Activated CD8-positive, alpha-beta memory T cell treated with anti-CD3 and anti-CD28 coated beads for 4 hours (primary cell): ENCODE results near the gene NET1.

Experiments
- DNase-seq, 2 donors: peaks; one replicate each; pipeline ENCODE4 v3.0.0-alpha.2; 2020; ENCODE audit warnings: low read depth in 2 of 2

NET1 gene

GRCh38 chr10:5500910-5501309 is 88.6 kb downstream of the NET1 start:
- no peak for DNase-seq

DNA sequence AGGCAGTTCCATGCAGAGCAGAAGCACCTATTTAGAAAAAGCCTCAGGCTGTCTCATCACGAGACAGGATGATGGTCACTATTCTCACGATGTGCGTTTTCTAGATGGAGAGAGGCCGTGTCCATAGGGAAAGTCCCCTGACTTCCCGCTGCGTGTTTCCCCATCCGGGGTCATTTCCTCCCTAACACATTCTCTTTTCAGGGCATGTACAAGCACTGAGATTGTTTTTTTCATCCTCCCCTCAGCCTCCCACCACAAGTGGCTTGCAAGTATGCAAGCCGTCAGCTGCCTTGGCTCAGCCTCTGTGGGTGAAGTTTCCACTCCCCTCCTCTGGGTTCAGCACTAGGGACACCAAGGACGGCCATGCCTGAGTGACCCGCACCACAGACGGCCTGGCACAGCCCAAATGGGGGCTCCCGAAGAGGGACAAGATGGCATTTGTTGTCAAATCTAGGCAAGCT is 89.7 kb downstream of the NET1 start:
- no peak for DNase-seq

GRCh38 chr10:5502571-5503476 is 90.5 kb downstream of the NET1 start:
- DNase-seq: no peak

- no peak for DNase-seq
Observed at GRCh38 chr10:5503477-5503835, 91.1 kb downstream of the NET1 start.

DNA sequence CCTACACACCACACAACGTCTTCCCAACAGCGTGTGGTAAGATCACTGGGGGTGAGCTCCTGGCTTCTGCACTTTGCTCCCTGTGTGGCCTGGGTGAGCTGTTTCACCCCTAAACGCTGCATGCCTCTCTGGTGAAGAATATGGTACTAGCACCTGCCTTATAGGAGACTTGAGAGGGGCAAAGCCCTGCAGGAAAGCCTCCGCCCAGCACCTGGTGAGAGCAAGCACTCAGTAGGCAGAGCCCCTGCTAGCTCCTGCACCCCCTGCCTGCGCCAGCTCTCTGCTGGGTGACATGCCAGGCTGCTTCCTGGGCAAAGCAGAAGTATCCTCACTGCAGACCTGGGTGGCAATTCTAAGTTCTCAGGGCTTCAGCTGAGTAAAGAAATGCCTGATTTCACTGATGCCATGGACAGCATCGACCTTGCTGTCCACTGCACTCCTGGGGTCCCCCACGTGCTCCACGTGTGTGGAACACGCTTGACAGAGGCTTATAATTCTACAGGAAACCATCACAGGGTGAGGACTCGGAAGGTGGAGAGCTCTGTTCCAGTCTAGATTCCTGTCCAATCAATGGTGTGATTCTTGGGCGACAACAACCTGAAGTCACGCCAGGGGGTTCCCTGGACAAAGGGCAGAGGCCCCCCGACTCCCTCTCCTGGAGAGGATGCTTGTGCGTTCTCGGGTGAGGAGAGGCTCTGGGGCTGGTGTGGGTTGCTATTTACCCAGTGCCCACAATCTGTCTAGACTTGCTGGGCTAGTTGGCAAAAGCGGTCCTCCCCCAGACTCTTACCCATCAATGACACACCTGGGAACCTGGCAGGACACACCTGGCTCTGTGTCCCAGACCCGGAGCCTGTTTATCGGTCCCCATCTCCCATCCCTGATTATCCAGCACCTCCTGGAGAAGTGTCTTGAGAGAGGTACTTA is 92.1 kb downstream of the NET1 start:
- DNase-seq: no peak

GRCh38 chr10:5506246-5506645 is 93.9 kb downstream of the NET1 start:
- no peak for DNase-seq

DNA sequence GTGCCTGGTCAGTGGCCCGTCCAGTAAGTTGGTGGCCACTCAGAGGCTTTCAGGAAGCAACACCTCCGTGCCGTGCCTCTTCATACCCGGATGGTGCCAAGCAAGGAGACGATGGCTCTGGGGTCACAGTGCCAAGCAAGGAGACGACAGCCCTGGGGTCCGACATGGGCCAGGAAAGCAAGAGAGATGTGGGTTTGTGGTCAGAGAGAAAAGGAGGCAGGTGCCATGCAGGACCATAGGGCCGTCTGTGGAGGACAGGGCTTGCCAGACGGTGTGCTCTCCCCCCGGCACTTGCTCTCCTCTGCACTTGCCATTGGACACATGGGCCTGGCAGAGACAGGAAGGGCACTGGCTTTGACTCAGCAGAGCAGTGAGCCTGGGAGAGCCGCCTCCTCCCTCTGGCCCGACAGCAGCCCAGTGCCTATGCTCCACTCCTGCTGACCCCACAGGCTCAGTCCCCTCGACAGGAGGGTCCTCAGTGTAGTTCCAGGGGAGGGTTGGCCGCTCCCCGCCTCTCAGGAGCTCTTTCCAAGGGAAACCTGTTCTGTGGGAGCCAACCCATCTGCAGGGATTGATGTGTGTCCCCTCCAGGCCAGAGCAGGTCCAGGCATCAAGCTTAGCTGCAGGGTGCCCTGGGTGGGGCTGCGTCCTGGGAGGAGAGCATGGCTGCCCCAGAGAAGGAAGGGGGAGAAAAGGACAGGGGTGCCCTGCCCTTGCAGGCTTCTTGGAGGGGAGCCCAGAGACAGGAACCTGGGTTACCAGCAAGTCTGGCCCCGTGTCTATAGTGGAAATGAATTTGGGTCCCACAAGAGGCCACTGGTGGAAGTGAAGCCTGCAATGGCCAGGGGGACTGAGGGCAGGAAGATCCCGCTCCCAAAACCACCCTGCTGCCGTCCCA is 94.6 kb downstream of the NET1 start:
- DNase-seq: no peak

DNA sequence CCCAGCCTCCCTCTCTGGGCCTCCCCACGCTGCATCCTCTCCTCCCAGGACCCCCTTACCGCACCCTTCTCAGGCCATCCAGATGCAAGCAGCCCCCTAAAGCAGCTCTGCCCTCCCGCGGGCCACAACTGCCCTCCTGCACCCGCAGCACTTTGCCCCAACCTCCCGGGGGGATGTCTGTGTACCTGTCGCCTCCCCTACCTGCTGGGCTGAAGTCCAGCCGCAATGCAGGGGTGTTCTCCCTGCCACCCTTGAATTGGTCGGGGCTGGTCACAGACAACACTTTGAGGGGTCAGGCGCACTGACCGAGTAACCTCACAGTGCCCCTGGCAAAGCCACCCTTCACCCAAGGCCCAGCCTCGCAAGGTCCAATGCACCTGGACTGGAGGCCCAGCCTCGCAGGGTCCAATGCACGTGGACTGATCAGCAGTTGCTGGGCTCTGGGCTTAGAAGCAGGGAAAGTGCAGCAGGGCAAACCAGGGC is 95.3 kb downstream of the NET1 start:
- DNase-seq: no peak

- DNase-seq: no peak
Observed at GRCh38 chr10:5508161-5508604, 95.8 kb downstream of the NET1 start.
